HUES64 (cell line): Measurements from ENCODE around the gene SYNGR1.

ENCODE experiments used
- H3K27ac ChIP-seq: 2 replicates; pipeline ENCODE4 v1.7.0; 2013; ENCODE audit warnings: low read depth, low read length, inconsistent platforms
- H3K27me3 ChIP-seq: 2 replicates; pipeline ENCODE4 v1.6.1; 2013; ENCODE audit warnings: mild to moderate bottlenecking, low read length; ENCODE audit not compliant: insufficient read depth
- H3K36me3 ChIP-seq: 2 replicates; pipeline ENCODE4 v1.6.1; 2013; ENCODE audit warnings: mild to moderate bottlenecking, low read length; ENCODE audit not compliant: insufficient read depth
- H3K4me1 ChIP-seq: 2 replicates; pipeline ENCODE4 v1.6.1; 2013; ENCODE audit warnings: mild to moderate bottlenecking, low read length, moderate library complexity; ENCODE audit not compliant: insufficient read depth
- H3K4me3 ChIP-seq: 2 replicates; pipeline ENCODE4 v1.5.1; 2013; ENCODE audit warnings: mild to moderate bottlenecking, low read length, moderate library complexity
- H3K9ac ChIP-seq: 2 replicates; pipeline ENCODE4 v1.6.1; 2013; ENCODE audit warnings: mild to moderate bottlenecking, low read depth, low read length
- H3K9me3 ChIP-seq: 2 replicates; pipeline ENCODE4 v1.6.1; 2013; ENCODE audit warnings: low read depth, low read length; ENCODE audit not compliant: insufficient read depth
- WGBS: fragments of 150-250, 120-280 bp; methylation state at CpG from one replicate; pipeline ENCODE4 v1.1.7; 2013; ENCODE audit warnings: missing lambda C conversion rate; 5-methylcytosine and 5-hydroxymethylcytosine counted together

The SYNGR1 gene

GRCh38 chr22:39341179-39341578, 8.6 kb upstream of the SYNGR1 start:
- WGBS, result 73% methylated on average over 3 of the region's 3 CpGs
- Histone ChIP-seq H3K4me1 (0 out of 2 replicates have a peak, but pooled peaks cover 4% of the 10 kb centered on the region), H3K27ac (no peak overlapping the region), H3K9ac (no peak overlapping the region), H3K36me3 (no peaks in the 10 kb centered on the region), H3K4me3 (no peak overlapping the region), H3K27me3 (no peaks in the 10 kb centered on the region; the same call in 1 of the 2 replicates), H3K9me3 (no peaks in the 10 kb centered on the region)

GRCh38 chr22:39343259-39344045, 6.3 kb upstream of the SYNGR1 start:
- no peaks in the 10 kb centered on the region for H3K9me3 ChIP-seq
- no peak overlapping the region for H3K9ac ChIP-seq
- no peak overlapping the region for H3K27ac ChIP-seq
- WGBS, result 41% methylated on average over 12 of the region's 15 CpGs
- H3K27me3 ChIP-seq, result no peaks in the 10 kb centered on the region; the same call in 1 of the 2 replicates
- H3K4me3 ChIP-seq, result no peak overlapping the region
- no peaks in the 10 kb centered on the region for H3K36me3 ChIP-seq
- H3K4me1 ChIP-seq, result 0 out of 2 replicates have a peak, but pooled peaks cover 4% of the 10 kb centered on the region

- H3K4me3 ChIP-seq, result no peak overlapping the region
- no peak overlapping the region for H3K9ac ChIP-seq
- no peaks in the 10 kb centered on the region; the same call in 1 of the 2 replicates for H3K27me3 ChIP-seq
- H3K9me3 ChIP-seq, result no peaks in the 10 kb centered on the region
- no peaks in the 10 kb centered on the region for H3K36me3 ChIP-seq
- no peak overlapping the region for H3K27ac ChIP-seq
- 0 out of 2 replicates have a peak, but pooled peaks cover 4% of the 10 kb centered on the region for H3K4me1 ChIP-seq
- 83% methylated on average over 8 of the region's 8 CpGs for WGBS
These were observed 5.8 kb upstream of the SYNGR1 start for GRCh38 chr22:39344046-39344390.

GRCh38 chr22:39345231-39345630, 4.6 kb upstream of the SYNGR1 start:
- 93% methylated on average over 3 of the region's 4 CpGs for WGBS
- H3K27ac ChIP-seq, result no peak overlapping the region

GRCh38 chr22:39348909-39349505, 784 bp upstream of the SYNGR1 start:
- no peak overlapping the region for H3K27ac ChIP-seq
- peaks cover 21% of the 10 kb centered on the region for H3K4me1 ChIP-seq
- peak overlapping the region; percentile 71; the same call in 1 of the 2 replicates for H3K9ac ChIP-seq
- peaks cover 5% of the 10 kb centered on the region for H3K27me3 ChIP-seq
- no peaks in the 10 kb centered on the region for H3K36me3 ChIP-seq
- 27% methylated on average over 11 of the region's 11 CpGs for WGBS
- peak overlapping the region; percentile 73 for H3K4me3 ChIP-seq
- H3K9me3 ChIP-seq, result no peaks in the 10 kb centered on the region

More at GRCh38 chr22:39345231-39345630, 4.6 kb upstream of the SYNGR1 start:
- Histone ChIP-seq H3K27me3 (peaks cover 1% of the 10 kb centered on the region), H3K4me3 (no peak overlapping the region), H3K9me3 (no peaks in the 10 kb centered on the region), H3K36me3 (no peaks in the 10 kb centered on the region), H3K9ac (no peak overlapping the region), H3K4me1 (0 out of 2 replicates have a peak, but pooled peaks cover 4% of the 10 kb centered on the region)

GRCh38 chr22:39349506-39349966, 255 bp upstream of the SYNGR1 start:
- no peak overlapping the region for H3K27ac ChIP-seq
- H3K9ac ChIP-seq, result peak overlapping the region; percentile 73
- H3K27me3 ChIP-seq, result peaks cover 5% of the 10 kb centered on the region
- WGBS, result 2% methylated on average over 57 of the region's 57 CpGs
- no peaks in the 10 kb centered on the region for H3K36me3 ChIP-seq
- H3K4me3 ChIP-seq, result peak overlapping the region; percentile 82
- H3K4me1 ChIP-seq, result peaks cover 21% of the 10 kb centered on the region
- H3K9me3 ChIP-seq, result no peaks in the 10 kb centered on the region

GRCh38 chr22:39350757-39351688, 1.2 kb downstream of the SYNGR1 start:
- 73% methylated on average over 14 of the region's 14 CpGs for WGBS
- H3K27ac ChIP-seq, result peak overlapping the region; percentile 55

GRCh38 chr22:39351689-39352214, 2.0 kb downstream of the SYNGR1 start:
- Histone ChIP-seq H3K27ac (peak overlapping the region; percentile 55), H3K36me3 (no peaks in the 10 kb centered on the region), H3K27me3 (peaks cover 5% of the 10 kb centered on the region; the same call in 1 of the 2 replicates), H3K9ac (no peak overlapping the region), H3K9me3 (no peaks in the 10 kb centered on the region), H3K4me3 (0 out of 2 replicates have a peak overlapping the region, but pooled peaks have one; percentile 6), H3K4me1 (peaks cover 21% of the 10 kb centered on the region)
- WGBS, result 36% methylated on average over 8 of the region's 8 CpGs

More at GRCh38 chr22:39350757-39351688, 1.2 kb downstream of the SYNGR1 start:
- peaks cover 21% of the 10 kb centered on the region for H3K4me1 ChIP-seq
- no peaks in the 10 kb centered on the region for H3K36me3 ChIP-seq
- H3K4me3 ChIP-seq, result peak overlapping the region; percentile 82
- H3K9me3 ChIP-seq, result no peaks in the 10 kb centered on the region
- peaks cover 5% of the 10 kb centered on the region; the same call in 1 of the 2 replicates for H3K27me3 ChIP-seq
- no peak overlapping the region for H3K9ac ChIP-seq

- peaks cover 21% of the 10 kb centered on the region for H3K4me1 ChIP-seq
- H3K27ac ChIP-seq, result peak overlapping the region; percentile 20; the same call in 1 of the 2 replicates
- H3K4me3 ChIP-seq, result no peak overlapping the region
- H3K9ac ChIP-seq, result no peak overlapping the region
- no peaks in the 10 kb centered on the region for H3K9me3 ChIP-seq
- 85% methylated on average over 7 of the region's 7 CpGs for WGBS
- H3K27me3 ChIP-seq, result peaks cover 5% of the 10 kb centered on the region; the same call in 1 of the 2 replicates
- H3K36me3 ChIP-seq, result no peaks in the 10 kb centered on the region
These were observed 2.6 kb downstream of the SYNGR1 start for GRCh38 chr22:39352306-39352891.

GRCh38 chr22:39353346-39353745, 3.6 kb downstream of the SYNGR1 start:
- Histone ChIP-seq H3K27ac (no peak overlapping the region), H3K27me3 (peaks cover 5% of the 10 kb centered on the region; the same call in 1 of the 2 replicates), H3K4me1 (peaks cover 21% of the 10 kb centered on the region), H3K9ac (no peak overlapping the region), H3K4me3 (no peak overlapping the region), H3K9me3 (no peaks in the 10 kb centered on the region), H3K36me3 (no peaks in the 10 kb centered on the region)
- WGBS, result 88% methylated on average over 9 of the region's 9 CpGs
